Cardiac fibroblast (primary cell): ENCODE results near the gene ZNF536.

Experiments
- DNase-seq, 2 donors: peaks; one replicate each; pipeline versions ENCODE4 v3.0.0 to v3.0.0-alpha.2; 2010; ENCODE audit warnings: low read depth in 2 of 2
- H3K4me3 ChIP-seq, 2 donors: replicated peaks in 1 of 2; 1 replicate in 1 of 2; 2 replicates in 1 of 2; pipeline ENCODE4 v1.5.1; 2011; ENCODE audit warnings: low read depth in 2 of 2, low read length in 2 of 2, mild to moderate bottlenecking in 2 of 2, moderate library complexity in 1 of 2
- CTCF ChIP-seq: IDR thresholded peaks from one replicate; pipeline ENCODE4 v1.5.1; 2011; ENCODE audit warnings: low read depth, mild to moderate bottlenecking, low read length, inconsistent platforms

The ZNF536 gene

GRCh38 chr19:30448386-30449077 lies 76.3 kb downstream of the ZNF536 start:
- TF ChIP-seq CTCF = no peak
- no peak for DNase-seq
- no peak overlapping the region for H3K4me3 ChIP-seq

GRCh38 chr19:30449078-30449590 lies 77.0 kb downstream of the ZNF536 start:
- no peak for DNase-seq
- H3K4me3 ChIP-seq = no peak overlapping the region
- no peak for TF ChIP-seq CTCF

- H3K4me3 ChIP-seq = no peak overlapping the region
- TF ChIP-seq CTCF = no peak
- DNase-seq = no peak
Observed at GRCh38 chr19:30449673-30450072, 77.5 kb downstream of the ZNF536 start.

GRCh38 chr19:30450100-30450499 lies 77.9 kb downstream of the ZNF536 start:
- no peak for TF ChIP-seq CTCF
- peak in 1 of 2 donors; percentile 29 for DNase-seq
- H3K4me3 ChIP-seq = no peak overlapping the region

GRCh38 chr19:30450835-30451321 lies 78.7 kb downstream of the ZNF536 start:
- DNase-seq = no peak
- TF ChIP-seq CTCF = no peak
- H3K4me3 ChIP-seq = no peak overlapping the region

GRCh38 chr19:30452931-30453330 lies 80.7 kb downstream of the ZNF536 start:
- no peak for DNase-seq
- TF ChIP-seq CTCF = no peak
- H3K4me3 ChIP-seq = no peak overlapping the region
